NCI-H1417 (cell line): ENCODE measurements around the gene SEMA4D.

Experiments used
- DNase-seq, 3 experiments: peaks; one replicate each; lab custom pipeline; 2025; lab: John Stamatoyannopoulos, UW

The SEMA4D gene

GRCh38 chr9:89502038-89502601 is 4.2 kb upstream of the SEMA4D start:
- no peak for DNase-seq

GRCh38 chr9:89501311-89501898 is 3.5 kb upstream of the SEMA4D start:
- no peak for DNase-seq

- DNase-seq: no peak
Measured at GRCh38 chr9:89500008-89500407, 2.1 kb upstream of the SEMA4D start.

GRCh38 chr9:89498852-89499480 is 1.1 kb upstream of the SEMA4D start:
- no peak for DNase-seq

- DNase-seq: peak in 2 of 3 experiments; percentile 61 to 68
Measured at GRCh38 chr9:89497257-89497963, 503 bp downstream of the SEMA4D start.

- no peak for DNase-seq
Measured at GRCh38 chr9:89496645-89497256, 1.2 kb downstream of the SEMA4D start.

GRCh38 chr9:89495824-89496560 is 1.9 kb downstream of the SEMA4D start:
- peak in 1 of 3 experiments; percentile 28 for DNase-seq

- DNase-seq: peak in 1 of 3 experiments; percentile 45
Measured at GRCh38 chr9:89494199-89494598, 3.7 kb downstream of the SEMA4D start.

GRCh38 chr9:89493671-89494070 is 4.2 kb downstream of the SEMA4D start:
- DNase-seq: no peak

- DNase-seq: no peak
Measured at GRCh38 chr9:89493181-89493580, 4.7 kb downstream of the SEMA4D start.

- DNase-seq: no peak
Measured at GRCh38 chr9:89492586-89492985, 5.3 kb downstream of the SEMA4D start.

- no peak for DNase-seq
Measured at GRCh38 chr9:89491694-89492093, 6.2 kb downstream of the SEMA4D start.

GRCh38 chr9:89489548-89490530 is 8.1 kb downstream of the SEMA4D start:
- DNase-seq: no peak

- no peak for DNase-seq
Measured at GRCh38 chr9:89488936-89489335, 9.0 kb downstream of the SEMA4D start.

- no peak for DNase-seq
Measured at GRCh38 chr9:89488131-89488530, 9.8 kb downstream of the SEMA4D start.

GRCh38 chr9:89486681-89487080 is 11.2 kb downstream of the SEMA4D start:
- no peak for DNase-seq

- no peak for DNase-seq
Measured at GRCh38 chr9:89484475-89485404, 13.2 kb downstream of the SEMA4D start.

- DNase-seq: no peak
Measured at GRCh38 chr9:89483592-89484474, 14.1 kb downstream of the SEMA4D start.
